Suprapubic skin (tissue), 4 donors: ENCODE measurements around the gene PMFBP1. TPM values are rescaled to one million over a fixed set of nuclear protein-coding genes. Genes with fewer than 3 reads are reported as not detected.

Experiments used
- DNase-seq, 2 donors: peaks; one replicate each; pipeline ENCODE4 v3.0.0-alpha.2; 2019; ENCODE audit warnings: low spot score in 2 of 2
- H3K27ac ChIP-seq: fragments of 200-600 bp; sonication (generic); one replicate; pipeline ENCODE4 v1.5.1; 2019
- H3K27me3 ChIP-seq: fragments of 200-600 bp; sonication (generic); one replicate; pipeline ENCODE4 v1.5.1; 2019
- H3K36me3 ChIP-seq: fragments of 200-600 bp; sonication (generic); one replicate; pipeline ENCODE4 v1.5.1; 2019
- H3K4me1 ChIP-seq: fragments of 200-600 bp; sonication (generic); one replicate; pipeline ENCODE4 v1.5.1; 2019
- H3K4me3 ChIP-seq: fragments of 200-600 bp; sonication (generic); one replicate; pipeline ENCODE4 v1.5.1; 2019; ENCODE audit warnings: mild to moderate bottlenecking
- H3K9me3 ChIP-seq: fragments of 200-600 bp; sonication (generic); one replicate; pipeline ENCODE4 v1.5.1; 2019
- EP300 ChIP-seq: sonication (generic); formaldehyde crosslinking; IDR thresholded peaks from one replicate; pipeline ENCODE4 v1.6.1; 2017; ENCODE audit warnings: antibody characterized with exemption
- POLR2A ChIP-seq, 2 donors: fragments of 450-650 bp; IDR thresholded peaks; one replicate each; pipeline ENCODE4 v1.6.1; 2017; ENCODE audit warnings: antibody characterized with exemption in 2 of 2, mild to moderate bottlenecking in 2 of 2, moderate library complexity in 2 of 2
- POLR2AphosphoS5 ChIP-seq, 3 donors: sonication (generic); formaldehyde crosslinking; IDR thresholded peaks; one replicate each; pipeline ENCODE4 v1.6.1; 2017; ENCODE audit warnings: antibody characterized with exemption in 3 of 3
- WGBS: methylation state at CpG from one replicate; pipeline ENCODE4 v1.1.5; 2018; 5-methylcytosine and 5-hydroxymethylcytosine counted together
- total RNA-seq, 4 donors: library from RNA; depleted of rRNA; stranded (reverse); fragments of >200 nt; gene quantifications; one replicate each; pipeline ENCODE4 v1.1.0, GENCODE V29; 2016
- TF ChIP-seq, protein P1 (sequence below), 2 donors: fragments of 200-600 bp in 1 of 2; fragments of 450-650 bp in 1 of 2; sonication (generic) in 1 of 2; IDR thresholded peaks; one replicate each; pipeline ENCODE4 v1.5.1; 2016 to 2019; ENCODE audit warnings: antibody characterized with exemption in 2 of 2, mild to moderate bottlenecking in 1 of 2, moderate library complexity in 1 of 2

Gene PMFBP1
- total RNA-seq, 4 donors from 2014 or later: 0.76 to 9.3 (median 2.0) TPM

DNA sequence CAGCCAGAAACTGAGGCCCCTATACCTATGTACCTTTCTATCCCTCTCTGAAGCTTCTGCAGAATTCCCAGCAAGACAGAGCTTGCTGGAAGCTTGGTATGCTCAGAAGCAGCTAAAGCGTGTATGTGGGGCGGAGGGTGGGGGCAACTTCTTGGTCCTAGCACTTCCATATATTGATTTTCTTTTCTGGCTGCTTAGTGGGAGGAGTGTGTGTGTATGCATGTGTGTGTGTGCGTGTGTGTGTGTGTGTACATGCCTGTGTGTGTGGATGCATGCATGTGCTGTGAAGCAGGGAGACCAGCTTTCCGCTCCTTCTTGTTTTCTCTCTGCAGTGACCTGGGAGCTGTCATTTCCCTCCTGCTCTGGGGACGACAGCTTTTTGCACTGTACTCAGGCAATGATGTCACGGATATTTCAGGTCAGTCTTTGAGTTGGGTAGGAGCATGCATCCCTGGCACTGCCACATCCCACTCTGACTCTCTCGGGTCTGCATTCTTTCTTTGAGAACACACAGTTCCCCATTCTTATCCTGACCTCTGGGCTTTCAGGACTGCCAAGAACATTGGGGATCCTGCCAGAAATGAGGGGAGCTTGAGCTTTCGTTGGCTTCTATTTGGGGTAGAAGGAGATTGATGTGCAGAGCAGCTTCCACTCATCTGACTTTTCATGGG is 98.3 kb downstream of the PMFBP1 start:
- Histone ChIP-seq H3K27ac (no peak overlapping the region), H3K9me3 (no peaks in the 10 kb centered on the region), H3K4me3 (no peak overlapping the region), H3K36me3 (no peaks in the 10 kb centered on the region), H3K4me1 (peaks cover 6% of the 10 kb centered on the region), H3K27me3 (no peaks in the 10 kb centered on the region)
- DNase-seq: no peak
- WGBS: 77% methylated on average over 8 of the region's 8 CpGs
- no peak for TF ChIP-seq EP300
- TF ChIP-seq, protein P1, sequence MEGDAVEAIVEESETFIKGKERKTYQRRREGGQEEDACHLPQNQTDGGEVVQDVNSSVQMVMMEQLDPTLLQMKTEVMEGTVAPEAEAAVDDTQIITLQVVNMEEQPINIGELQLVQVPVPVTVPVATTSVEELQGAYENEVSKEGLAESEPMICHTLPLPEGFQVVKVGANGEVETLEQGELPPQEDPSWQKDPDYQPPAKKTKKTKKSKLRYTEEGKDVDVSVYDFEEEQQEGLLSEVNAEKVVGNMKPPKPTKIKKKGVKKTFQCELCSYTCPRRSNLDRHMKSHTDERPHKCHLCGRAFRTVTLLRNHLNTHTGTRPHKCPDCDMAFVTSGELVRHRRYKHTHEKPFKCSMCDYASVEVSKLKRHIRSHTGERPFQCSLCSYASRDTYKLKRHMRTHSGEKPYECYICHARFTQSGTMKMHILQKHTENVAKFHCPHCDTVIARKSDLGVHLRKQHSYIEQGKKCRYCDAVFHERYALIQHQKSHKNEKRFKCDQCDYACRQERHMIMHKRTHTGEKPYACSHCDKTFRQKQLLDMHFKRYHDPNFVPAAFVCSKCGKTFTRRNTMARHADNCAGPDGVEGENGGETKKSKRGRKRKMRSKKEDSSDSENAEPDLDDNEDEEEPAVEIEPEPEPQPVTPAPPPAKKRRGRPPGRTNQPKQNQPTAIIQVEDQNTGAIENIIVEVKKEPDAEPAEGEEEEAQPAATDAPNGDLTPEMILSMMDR (IDR thresholded peaks at IDR 0.05): no peak
- no peak for TF ChIP-seq POLR2A (IDR thresholded peaks at IDR 0.05)

GRCh38 chr16:72072514-72073342 is 99.2 kb downstream of the PMFBP1 start:
- Histone ChIP-seq H3K27ac (no peak overlapping the region), H3K4me1 (peaks cover 6% of the 10 kb centered on the region), H3K9me3 (no peaks in the 10 kb centered on the region), H3K4me3 (no peak overlapping the region), H3K36me3 (no peaks in the 10 kb centered on the region), H3K27me3 (no peaks in the 10 kb centered on the region)
- no peak for DNase-seq
- TF ChIP-seq POLR2A (IDR thresholded peaks at IDR 0.05) (no peak), POLR2AphosphoS5 (IDR thresholded peaks at IDR 0.05) (no peak), EP300 (no peak)
- TF ChIP-seq, protein P1 (IDR thresholded peaks at IDR 0.05): no peak
- 49% methylated on average over 12 of the region's 12 CpGs for WGBS

Other genes starting within 250 kb of the PMFBP1 start
- gene PKD1L3, start 171.8 kb downstream of the PMFBP1 start, total RNA-seq: under 1 TPM in 1 of 4 donors, not detected in 3; 0.16 TPM
- gene DHODH, start 163.4 kb downstream of the PMFBP1 start, total RNA-seq: 10 to 100 TPM in 1 of 4 donors, 1 to 10 TPM in 3; 4.8 to 10.5 (median 7.0) TPM
- 100 to 1,000 TPM in 1 of 4 donors, 1 to 10 TPM in 2, under 1 TPM in 1; 0.65 to 170 (median 6.0) TPM for gene HP, start 117.7 kb downstream of the PMFBP1 start, total RNA-seq
- under 1 TPM in 1 of 4 donors, not detected in 3; 0.51 TPM for gene HPR, start 108.9 kb downstream of the PMFBP1 start, total RNA-seq
- 10 to 100 TPM in 1 of 4 donors, 1 to 10 TPM in 3; 6.4 to 19.9 (median 6.9) TPM for gene TXNL4B, start 78.5 kb downstream of the PMFBP1 start, total RNA-seq
- gene DHX38, start 78.3 kb downstream of the PMFBP1 start, total RNA-seq: 10 to 100 TPM; 36.6 to 98.9 (median 57.5) TPM